Fibroblast of skin of scalp (primary cell): ENCODE measurements around the gene SLC35F1. TPM values are rescaled to one million over a fixed set of nuclear protein-coding genes. Genes with fewer than 3 reads are reported as not detected.
A peak's percentile ranks its signal among the peaks of the same experiment; 100 is the strongest.
"Not testable (repeated sequence)": the region's sequence is repeated elsewhere in the genome, so short reads cannot be mapped to it uniquely, and the experiment has no call there.

Experiments used
- DNase-seq: peaks from one replicate; pipeline ENCODE4 v3.0.0-alpha.2; 2013
- polyA plus RNA-seq, 2 experiments: library from polyadenylated mRNA; unstranded; fragments of 120-200 nt; gene quantifications; one replicate each; pipeline ENCODE4 v1.2.1, GENCODE V29; 2013; ENCODE audit not compliant: insufficient read length in 2 of 2

Gene SLC35F1
- polyA plus RNA-seq (2013, experiment 1 of 2; ENCODE audit: insufficient read length) = 0.11 TPM
- 0.26 TPM for polyA plus RNA-seq (2013, experiment 2 of 2; ENCODE audit: insufficient read length)

DNA sequence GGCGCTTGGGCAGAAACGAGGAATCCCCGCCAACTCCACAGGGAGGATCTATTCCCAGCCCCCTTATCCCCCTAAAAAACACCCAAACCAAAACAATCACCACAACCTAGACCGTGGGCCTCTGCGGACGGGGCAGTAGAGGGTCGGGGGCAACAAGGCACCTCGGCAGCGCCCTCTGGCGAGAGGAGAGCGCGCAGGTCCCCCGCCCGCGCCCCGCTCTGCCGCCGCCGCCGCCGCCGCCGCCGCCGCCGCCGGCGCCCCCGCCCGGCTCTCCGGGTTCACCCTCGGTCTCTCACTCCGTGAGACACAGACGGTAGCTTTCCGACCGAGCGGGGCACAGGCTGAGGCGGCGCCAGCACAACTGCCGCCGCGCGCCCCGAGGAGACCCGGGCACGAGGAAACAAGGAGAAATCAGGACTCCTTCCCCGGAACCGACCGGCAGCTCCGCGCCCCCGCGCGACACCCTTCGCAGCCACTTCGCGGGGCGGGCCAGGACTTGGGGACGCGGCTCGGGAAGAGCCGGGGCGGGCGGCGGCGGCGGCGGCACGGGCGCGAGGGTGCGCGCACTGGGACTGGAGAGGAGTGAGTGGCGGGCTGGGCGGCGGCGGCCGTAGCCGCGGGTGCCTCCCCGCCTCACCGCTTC, at the start of gene SLC35F1:
Gene SLC35F1, plus strand, starts transcription at position 307 of the 643 bp plus-strand sequence.
- DNase-seq = peak; percentile 11

DNA sequence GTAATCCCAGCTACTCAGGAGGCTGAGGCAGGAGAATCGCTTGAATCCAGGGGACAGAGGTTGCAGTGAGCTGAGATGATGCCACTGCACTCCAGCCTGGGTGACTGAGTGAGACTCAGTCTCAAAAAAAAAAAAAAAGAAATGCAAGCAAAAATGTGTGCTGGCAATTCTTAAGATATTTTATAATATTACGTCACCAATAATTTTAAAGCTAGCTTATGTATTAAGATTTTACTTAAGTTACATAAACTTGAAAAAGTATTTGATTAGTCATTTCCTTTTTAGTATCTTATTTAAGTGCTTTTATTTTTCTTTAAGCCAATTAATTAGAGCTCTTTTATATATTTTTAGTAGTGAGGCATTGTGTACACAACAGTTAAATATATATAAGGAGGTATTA, 48.5 kb upstream of the SLC35F1 start:
- DNase-seq = not testable (repeated sequence)

DNA sequence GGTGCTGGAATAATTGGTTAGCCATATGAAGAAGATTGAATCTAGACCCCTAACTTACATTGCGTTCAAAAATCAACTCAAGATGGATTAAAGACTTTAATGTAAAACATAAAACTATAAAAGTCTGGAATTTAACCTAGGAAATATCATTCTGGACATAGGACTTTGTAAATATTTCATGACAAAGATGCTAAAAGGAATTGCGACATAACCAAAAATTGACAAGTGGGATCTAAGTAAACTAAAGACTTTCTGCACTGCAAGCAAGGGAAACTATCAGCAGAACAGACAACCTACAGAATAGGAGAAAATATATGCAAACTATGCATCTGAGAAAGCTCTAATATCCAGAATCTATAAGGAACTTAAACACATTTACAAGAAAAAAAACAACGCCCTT, 45.5 kb upstream of the SLC35F1 start:
- no peak for DNase-seq

DNA sequence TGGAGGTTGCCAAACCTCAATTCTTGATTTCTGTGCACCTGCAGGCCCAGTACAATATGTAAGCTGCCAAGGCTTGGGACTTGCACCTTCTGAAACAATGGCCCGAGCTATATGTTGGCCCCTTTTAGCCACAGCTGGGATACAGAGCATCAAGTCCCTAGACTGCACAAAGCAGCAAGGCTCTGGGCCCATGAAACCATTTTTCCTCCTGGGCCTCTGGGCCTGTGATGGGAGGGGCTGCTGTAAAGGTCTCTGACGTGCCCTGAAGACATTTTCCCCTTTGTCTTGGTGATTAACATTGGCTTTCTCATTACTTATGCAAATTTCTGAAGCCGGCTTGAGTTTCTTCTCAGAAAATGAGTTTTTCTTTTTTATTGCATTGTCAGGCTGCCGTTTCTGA, 40.5 kb upstream of the SLC35F1 start:
- DNase-seq = no peak

DNA sequence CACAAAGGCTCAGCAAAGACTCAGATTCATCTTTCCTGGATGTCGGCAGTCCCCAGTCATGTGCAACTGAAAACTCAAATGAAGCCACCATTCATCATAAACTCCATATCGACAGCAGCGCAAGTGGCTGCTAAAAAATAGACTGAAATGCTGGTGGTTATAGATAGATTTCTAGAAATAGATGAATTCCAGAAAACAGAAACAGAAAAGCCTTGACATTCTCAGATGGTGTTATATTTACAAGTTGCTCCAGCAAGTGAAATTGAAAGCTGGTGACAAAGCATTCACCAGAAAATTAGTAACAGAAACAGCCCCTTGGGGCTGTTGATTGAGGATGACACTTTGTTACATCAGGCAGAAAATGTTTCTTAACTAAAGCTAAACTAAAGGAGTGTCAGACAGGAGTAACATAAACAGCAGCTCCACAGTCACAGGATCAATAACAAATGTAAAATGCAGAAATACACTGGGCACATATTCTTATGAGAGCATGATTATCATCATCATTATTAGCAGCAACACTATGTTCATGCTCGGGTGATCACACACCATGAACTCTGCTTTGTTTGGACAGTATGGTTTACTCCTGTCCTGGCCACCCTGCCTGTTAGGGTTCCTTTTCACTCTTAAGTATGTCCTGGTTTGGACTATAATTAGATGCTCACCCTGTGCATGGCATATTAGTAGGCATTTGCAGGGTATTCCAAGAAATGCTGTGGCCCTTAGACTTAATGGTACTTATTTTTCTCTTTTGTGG, 36.4 kb upstream of the SLC35F1 start:
- DNase-seq = no peak

DNA sequence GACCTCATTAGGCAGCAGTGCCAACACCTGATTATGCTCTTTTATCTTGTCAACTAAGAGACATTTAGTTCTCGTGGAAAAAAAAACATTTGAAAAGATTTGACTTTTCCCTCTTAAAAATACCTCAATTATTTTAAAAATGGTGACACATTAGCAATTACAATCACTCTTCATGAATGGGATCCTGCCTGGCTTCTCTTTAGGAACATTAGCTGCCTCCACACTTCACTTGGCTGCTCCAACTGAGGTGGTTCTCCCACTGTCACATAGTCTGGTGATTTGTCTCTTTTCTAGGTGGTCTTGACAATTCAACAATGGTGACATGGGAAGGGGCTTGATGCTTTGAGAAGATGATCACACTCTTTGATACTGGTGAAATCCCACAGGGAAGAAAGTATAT, 26.2 kb upstream of the SLC35F1 start:
- no peak for DNase-seq

DNA sequence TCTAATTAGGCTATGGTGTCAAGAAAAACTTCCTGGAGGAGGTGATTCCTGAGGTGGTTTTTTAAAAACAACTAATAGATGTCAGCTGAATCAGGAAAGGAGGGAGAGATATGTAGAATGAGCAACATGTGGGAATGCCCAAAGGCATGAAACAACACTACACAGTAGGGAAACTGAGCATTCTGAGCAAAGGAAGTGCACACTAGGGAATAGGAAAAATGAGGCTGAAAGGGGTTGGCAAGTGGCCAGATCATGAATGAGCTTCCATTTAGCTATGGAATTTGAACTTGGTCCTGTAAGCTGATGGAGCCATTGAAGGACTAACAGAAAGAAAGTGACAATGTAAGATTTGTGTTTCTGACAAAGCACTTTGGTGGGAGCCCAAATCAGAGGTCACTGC, 16.9 kb upstream of the SLC35F1 start:
- no peak for DNase-seq

DNA sequence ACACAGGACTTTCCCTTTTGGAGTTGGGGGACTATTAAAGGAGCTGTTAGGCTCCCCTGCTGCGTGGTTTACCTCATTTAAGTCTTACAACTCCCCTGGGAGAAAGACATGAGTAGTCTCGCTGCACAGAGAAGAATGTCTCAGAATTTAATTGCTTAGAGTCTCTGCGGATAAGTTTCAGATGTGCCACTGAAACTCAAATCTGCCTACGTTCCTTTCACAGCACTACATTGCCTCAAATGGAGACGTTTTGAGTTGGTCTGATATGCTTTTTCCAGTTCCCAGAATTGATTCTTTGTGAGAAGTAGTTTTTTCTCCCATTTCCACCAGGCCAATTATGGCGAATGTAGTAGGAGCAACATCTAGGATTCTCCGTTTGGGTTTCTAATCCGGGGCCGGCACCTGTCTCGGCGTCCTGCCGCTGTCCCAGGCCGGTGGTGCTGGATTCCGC, 532 bp upstream of the SLC35F1 start:
- DNase-seq = no peak

DNA sequence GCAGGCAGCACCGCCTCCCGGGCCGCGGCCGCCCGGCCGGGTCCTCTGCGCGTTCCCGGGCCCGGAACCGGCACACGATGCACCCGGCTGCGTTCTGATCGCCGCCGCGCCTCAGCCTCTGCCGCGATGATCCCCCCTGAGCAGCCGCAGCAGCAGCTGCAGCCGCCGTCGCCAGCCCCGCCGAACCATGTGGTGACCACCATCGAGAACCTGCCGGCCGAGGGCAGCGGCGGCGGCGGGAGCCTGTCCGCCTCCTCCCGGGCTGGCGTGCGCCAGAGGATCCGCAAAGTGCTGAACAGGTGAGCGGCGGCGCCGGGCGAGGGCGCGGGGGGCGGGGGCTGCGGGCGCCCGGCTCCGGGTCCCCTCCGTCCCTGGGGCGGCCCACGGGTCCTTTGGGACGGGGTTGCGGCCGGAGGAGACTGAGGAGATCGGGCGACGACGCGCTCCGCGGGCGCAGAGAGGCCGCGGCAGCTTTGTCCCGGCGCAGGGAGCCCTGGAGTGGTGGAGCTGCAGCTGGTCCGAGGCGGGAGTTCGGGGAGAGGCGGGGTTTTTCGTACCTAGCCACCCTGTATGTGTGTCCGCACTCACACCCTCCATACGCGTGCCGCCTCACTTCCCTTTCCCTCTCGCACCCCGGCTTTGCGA, 659 bp downstream of the SLC35F1 start:
- DNase-seq = no peak

DNA sequence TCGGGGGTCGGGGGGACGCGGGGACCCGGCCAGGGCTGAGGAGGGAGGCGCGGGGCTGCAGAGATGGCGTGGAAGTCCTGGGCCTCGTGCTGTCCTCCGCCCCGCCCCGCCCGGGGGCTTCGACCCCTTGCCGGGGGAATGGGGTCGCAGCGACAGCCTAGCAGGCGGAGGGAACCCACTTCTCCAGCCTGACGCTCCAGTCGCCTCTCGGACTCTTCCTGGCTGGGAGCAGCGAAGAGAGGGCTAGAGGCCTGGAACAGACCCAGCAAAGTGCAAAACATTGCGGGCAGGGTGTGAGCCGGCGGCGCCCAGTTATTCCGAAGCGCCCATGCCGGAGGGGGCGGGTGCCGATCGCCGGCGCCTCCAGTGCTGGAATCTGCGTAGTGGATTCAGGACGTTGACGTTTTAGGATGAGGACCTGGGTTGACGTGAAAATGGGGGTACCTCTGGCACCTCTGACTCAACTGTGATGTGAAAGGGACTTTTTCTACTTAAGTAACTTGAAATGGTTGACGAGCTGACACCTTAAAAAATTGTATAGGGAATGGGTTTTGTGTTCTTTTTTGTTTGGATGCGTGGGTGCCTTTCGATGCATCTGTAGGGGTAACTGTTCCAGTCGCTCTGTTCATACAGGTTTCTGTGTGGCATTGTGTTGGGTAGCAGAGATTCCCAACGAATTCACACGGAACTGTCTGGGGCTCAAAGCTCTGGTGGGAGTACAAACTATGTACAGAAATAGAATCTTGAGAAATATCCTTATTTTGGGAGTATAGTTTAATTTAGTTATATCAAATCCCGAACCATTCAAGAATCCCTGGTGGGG, 1.4 kb downstream of the SLC35F1 start:
- DNase-seq = no peak

DNA sequence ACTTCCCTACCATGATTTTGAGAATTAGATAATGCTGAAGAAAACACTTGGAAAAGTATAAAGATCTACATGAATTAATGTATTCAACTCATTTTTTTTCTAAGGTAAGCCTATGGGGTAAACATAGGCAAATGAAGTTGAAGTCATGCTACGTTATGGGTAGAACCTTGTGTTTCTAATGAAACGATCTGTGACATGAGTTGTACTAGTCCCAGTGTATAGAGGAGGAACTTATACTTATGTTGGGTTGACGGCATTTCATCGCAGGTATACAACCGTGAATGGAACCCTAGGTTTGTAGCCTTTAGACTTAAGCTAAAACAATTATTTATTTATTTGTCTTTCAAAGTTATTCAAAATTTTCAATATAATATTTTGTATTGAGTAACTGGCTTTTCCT, 2.6 kb downstream of the SLC35F1 start:
- no peak for DNase-seq

DNA sequence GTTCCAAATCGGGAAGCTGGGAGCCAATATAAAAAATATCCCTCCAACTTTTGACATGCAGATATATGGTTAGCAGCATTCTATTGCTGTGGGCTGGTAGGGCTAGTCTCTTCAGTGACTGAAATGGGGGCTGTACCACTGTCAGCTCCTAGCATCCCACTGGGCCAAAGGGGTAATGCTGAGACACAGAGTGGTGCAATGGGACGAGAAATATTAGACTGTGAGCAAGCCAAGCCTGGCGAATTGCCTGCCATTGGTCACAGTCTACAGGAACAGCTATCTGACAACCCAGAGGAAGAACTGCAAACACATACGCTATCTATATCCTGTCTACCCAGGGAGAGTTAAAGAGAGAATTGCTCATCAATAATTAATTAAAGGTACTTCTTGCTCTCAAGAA, 3.5 kb downstream of the SLC35F1 start:
- no peak for DNase-seq

DNA sequence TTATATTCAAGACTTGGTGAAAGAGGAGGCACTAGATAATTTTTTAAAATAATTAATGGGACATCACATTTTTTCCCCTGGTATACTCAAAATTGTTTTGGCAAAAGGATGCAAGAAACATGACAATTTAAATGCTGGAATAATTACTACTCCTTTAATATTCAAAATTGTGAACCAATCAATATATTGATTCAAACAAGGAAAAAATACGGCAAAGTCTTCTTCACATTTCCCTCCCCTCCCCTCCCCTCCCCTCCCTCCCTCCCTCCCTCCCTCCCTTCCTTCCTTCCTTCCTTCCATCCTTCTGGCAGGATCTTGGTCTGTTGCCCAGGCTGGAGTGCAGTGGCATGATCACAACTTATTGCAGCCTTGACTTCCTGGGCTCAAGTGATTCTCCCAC, 4.1 kb downstream of the SLC35F1 start:
- no peak for DNase-seq

DNA sequence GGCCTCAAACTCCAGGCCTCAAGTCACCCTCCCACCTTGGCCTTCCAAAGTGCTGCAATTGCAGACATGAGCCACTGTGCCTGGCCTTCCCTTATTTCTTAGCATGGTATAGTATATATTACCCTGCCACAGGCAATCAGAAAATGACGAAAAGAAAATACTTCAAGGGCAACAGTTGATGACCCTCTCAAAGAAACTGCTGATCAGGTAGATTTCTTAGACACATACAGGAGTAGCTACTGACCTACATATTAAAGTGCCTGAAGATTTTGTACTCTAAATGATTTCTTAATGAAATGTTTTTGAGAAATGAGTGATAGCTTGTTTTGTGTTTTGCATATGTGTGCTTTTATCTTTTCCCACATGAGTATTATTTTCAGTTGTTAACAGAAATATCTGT, 4.6 kb downstream of the SLC35F1 start:
- no peak for DNase-seq

DNA sequence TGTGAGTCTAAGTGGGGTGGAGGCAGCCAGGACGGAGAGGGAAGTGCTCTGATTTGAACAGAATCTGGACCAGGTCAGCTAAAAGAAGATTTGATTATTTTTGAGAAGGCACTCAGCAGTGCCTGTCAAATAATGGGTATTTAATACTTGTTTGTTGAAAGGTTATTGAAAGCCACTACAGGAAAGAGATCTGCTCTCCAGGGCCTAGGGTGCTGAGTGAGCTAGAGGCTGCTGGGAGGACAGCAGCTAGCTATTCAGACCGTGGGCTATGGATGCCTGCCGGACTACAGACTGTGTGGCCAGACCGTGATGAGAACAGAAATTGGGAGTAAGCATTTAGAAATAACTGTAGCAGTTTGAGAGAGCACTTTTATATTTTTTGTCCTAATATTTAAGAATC, 8.8 kb downstream of the SLC35F1 start:
- DNase-seq = no peak

DNA sequence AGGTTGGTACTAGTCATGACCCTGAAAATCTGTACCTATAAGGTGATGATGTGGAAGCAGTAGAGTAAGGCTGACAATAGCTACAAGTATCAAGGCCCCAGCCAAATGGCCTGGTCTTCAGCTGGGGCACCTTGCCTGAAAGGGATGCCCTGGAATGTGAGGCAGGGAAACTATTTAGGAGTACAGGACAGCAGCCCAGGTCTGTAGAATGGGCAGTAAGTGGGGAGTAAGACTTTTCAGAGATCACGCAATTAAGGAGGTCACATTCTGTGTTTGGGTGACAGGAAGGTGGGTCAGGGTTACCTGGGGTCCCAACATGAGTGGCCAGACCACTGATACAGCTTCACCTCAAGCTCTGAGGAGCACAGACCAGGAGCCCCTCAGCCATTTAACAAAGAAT, 9.4 kb downstream of the SLC35F1 start:
- DNase-seq = no peak

DNA sequence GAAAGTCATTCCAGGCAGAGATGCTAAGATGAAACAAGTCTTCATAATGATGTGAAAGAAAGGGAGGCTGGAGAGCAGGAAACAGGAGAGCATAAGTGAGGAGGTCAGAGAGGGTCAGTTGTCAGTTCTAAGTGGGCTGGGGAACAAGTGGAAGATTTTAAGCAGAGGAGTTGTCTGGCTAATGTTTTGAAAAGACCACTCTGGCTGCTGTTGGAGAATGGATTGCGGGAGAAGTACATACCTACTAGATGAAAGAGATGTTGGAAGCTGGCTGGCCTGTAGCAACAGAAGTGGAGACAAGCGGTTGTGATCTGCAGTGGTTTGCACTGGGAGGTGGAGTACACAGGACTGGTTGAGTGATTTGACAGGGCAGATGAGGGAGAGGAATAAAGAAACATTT, 10.1 kb downstream of the SLC35F1 start:
- DNase-seq = no peak

DNA sequence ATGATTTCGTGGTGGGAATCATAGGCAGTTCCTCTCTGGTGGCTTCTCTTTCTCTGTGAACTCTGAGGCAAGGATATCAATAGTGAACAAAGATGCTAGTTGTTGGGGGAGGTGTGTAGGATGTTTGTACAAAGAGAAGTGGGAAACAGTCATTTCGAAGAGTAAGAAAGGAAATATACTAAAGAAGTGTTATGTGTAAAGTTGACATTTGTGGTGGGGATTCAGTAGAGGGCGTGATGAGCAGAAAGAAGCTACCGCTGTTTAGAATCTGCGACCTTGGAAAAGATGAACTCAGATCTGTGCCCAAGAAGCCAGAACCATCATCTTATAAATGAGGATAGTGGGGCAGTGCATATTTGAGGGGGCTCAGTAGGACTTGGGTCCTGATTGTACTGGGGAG, 11.4 kb downstream of the SLC35F1 start:
- DNase-seq = no peak

DNA sequence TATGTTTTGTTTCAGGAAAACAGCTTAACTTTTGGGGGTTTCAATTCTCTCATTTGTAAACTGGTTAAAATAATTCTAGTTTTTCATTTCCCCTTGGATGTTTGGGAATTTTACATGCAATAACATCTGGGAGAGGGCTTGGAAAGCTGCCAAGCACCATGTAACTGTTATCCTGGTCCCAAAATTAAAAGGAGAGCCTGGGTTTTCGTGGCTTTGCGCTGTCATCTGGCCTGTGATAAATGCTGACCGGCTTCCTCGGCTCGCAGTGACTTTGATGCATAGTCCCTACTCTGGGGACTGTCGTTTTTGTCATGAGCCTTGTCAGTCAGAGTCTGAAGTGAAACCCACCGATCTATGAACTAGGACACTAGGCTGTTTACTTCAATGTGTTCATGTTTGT, 12.2 kb downstream of the SLC35F1 start:
- DNase-seq = no peak

DNA sequence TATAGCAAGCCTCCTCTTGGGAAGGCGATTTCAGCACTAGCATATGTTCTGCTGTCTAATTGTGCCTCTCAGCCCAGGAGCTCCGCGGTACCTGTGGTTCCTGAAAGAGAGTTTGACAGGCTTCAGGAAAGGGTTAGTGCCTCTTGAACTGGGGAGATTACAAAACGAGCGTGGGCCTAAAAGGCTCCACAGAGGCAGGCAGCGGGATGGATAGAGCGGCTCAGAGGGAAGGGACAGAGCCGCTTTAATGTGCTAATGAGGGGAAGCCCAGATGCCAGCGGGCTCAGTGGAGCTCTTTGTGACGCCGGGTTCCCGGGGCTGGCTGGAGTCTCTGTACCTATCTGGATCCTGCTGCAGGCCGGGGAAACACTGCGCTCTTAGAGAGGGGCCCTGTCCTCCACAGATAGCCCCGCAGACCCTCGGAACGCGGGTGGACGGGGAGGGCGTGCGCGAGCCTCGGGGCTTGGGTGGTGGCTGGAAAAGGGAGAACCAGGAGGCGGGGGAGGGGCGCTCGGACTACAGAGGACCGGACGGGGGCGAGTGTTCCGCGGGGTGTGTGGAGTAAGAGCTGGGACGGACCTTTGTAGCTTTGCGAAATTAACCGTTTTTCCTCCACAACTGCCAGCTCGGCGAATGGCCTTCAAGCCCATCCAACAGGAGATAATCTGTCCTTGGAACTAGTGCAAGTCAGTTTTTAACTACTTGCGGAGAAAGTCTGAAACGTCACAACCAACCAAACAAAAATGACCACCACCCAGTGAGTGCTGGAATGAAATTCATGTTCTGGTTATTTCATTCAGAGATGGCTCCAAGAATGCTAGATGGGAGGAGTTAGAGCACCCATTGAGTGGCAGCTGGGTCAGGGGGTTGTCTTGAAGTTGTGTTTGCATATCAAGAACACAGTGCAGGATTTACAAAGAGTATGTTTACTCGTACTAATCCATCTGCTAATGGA, 13.0 kb downstream of the SLC35F1 start:
- no peak for DNase-seq

DNA sequence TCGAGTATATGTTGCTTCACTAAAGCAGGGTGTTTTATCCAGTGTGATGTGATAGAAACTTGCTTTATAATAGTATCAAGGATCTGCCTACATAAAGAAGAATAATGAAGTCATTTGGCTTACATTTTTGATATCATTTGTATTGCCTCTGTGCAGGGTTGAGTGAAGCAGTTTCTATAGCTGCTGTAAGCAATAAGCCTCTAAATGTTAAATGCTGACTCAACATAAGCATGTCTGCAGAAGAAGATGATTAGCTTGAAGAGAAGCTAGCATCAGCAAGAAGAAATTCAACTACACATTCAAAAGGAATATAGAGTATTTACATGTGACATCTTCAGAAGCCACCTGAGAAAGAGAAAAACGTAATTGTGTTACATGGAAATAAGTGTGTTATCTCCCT, 17.6 kb downstream of the SLC35F1 start:
- DNase-seq = no peak

DNA sequence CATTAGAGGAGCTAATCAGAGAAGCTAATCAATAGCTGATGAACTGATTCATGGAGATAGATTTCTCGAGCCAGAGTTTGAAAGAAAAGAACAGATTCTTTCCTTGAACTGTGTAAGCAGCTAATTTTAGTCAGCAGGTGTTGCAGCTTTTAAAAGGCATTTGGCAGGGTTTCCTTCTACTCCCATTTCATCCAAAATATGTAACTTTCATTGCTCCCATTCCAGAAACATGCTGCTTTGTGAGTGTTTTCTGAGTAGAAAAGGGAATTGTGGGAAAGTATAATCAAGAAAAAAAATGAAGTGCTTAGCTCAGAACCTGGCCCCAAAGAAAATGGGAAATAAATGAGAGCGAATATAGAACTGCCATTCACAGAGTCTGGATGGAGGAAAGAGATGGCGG, 20.8 kb downstream of the SLC35F1 start:
- DNase-seq = no peak
